CD14-positive monocyte (primary cell): ENCODE measurements around the gene VKORC1L1. TPM values are rescaled to one million over a fixed set of nuclear protein-coding genes. Genes with fewer than 3 reads are reported as not detected.
"Not testable (repeated sequence)": the region's sequence is repeated elsewhere in the genome, so short reads cannot be mapped to it uniquely, and the experiment has no call there.

Source experiments
- DNase-seq, 3 donors: peaks; one replicate each; pipeline ENCODE4 v3.0.0-alpha.2; 2011 to 2022
- H2AFZ ChIP-seq: 2 replicates; pipeline ENCODE4 v1.6.0; 2012; ENCODE audit warnings: mild to moderate bottlenecking, low read depth, low read length, inconsistent platforms; ENCODE audit not compliant: insufficient read depth, poor library complexity, severe bottlenecking
- H3K27ac ChIP-seq, 2 donors: 1 replicate in 1 of 2; 2 replicates in 1 of 2; pipeline ENCODE4 v1.5.1; 2012 to 2013; ENCODE audit warnings: low read length in 2 of 2, control low read depth in 1 of 2, inconsistent platforms in 1 of 2, low read depth in 1 of 2, mild to moderate bottlenecking in 1 of 2
- H3K27me3 ChIP-seq, 2 donors: one replicate each; pipeline versions ENCODE4 v1.6.0 to v1.6.1; 2011 to 2013; ENCODE audit warnings: low read length in 2 of 2; ENCODE audit not compliant: control insufficient read depth in 2 of 2, insufficient read depth in 2 of 2
- H3K36me3 ChIP-seq, 2 donors: replicated peaks in 1 of 2; 1 replicate in 1 of 2; 2 replicates in 1 of 2; pipeline versions ENCODE4 v1.5.1 to v1.6.1; 2012 to 2013; ENCODE audit warnings: low read length in 2 of 2, control low read depth in 1 of 2, inconsistent platforms in 1 of 2, mild to moderate bottlenecking in 1 of 2; ENCODE audit not compliant: insufficient read depth in 2 of 2, control insufficient read depth in 1 of 2
- H3K4me1 ChIP-seq, 2 donors: 1 replicate in 1 of 2; 2 replicates in 1 of 2; pipeline versions ENCODE4 v1.5.1 to v1.6.1; 2012 to 2013; ENCODE audit warnings: low read length in 2 of 2, control low read depth in 1 of 2, inconsistent platforms in 1 of 2, mild to moderate bottlenecking in 1 of 2, moderate library complexity in 1 of 2; ENCODE audit not compliant: insufficient read depth in 2 of 2, control insufficient read depth in 1 of 2
- H3K4me2 ChIP-seq: replicated peaks from 2 replicates; pipeline ENCODE3; 2012; ENCODE audit warnings: low read length, moderate library complexity, mild to moderate bottlenecking; ENCODE audit not compliant: poor library complexity, severe bottlenecking; ENCODE audit errors: extremely low read depth
- H3K4me3 ChIP-seq, 3 experiments: fragments of 200-600 bp in 1 of 3; sonication (generic) in 1 of 3; replicated peaks in 1 of 3; 1 replicate in 2 of 3; 2 replicates in 1 of 3; pipeline ENCODE4 v1.5.1; 2011 to 2013; ENCODE audit warnings: low read length in 3 of 3, mild to moderate bottlenecking in 3 of 3, control low read depth in 2 of 3, low read depth in 2 of 3, inconsistent platforms in 1 of 3, moderate library complexity in 1 of 3
- H3K79me2 ChIP-seq: 2 replicates; pipeline ENCODE4 v1.6.0; 2012; ENCODE audit warnings: mild to moderate bottlenecking, control low read depth, inconsistent platforms, low read length, moderate library complexity; ENCODE audit not compliant: insufficient read depth
- H3K9ac ChIP-seq: 2 replicates; pipeline ENCODE4 v1.6.0; 2017; ENCODE audit warnings: low read length, mild to moderate bottlenecking; ENCODE audit not compliant: insufficient read depth, poor library complexity, severe bottlenecking
- H3K9me3 ChIP-seq, 2 donors: replicated peaks in 1 of 2; 1 replicate in 1 of 2; 2 replicates in 1 of 2; pipeline versions ENCODE4 v1.5.1 to v1.6.1; 2012 to 2013; ENCODE audit warnings: low read length in 2 of 2, control low read depth in 1 of 2; ENCODE audit not compliant: control insufficient read depth in 1 of 2, insufficient read depth in 1 of 2
- H4K20me1 ChIP-seq: 2 replicates; pipeline ENCODE4 v1.6.0; 2012; ENCODE audit warnings: mild to moderate bottlenecking, low read length, control low read depth, moderate library complexity; ENCODE audit not compliant: insufficient read depth
- H3K27ac Mint-ChIP-seq, 7 donors: one replicate each; pipeline ENCODE4 v1.8.0; 2020; ENCODE audit warnings: mild to moderate bottlenecking in 7 of 7, mixed read lengths in 7 of 7, moderate library complexity in 6 of 7, inconsistent platforms in 2 of 7
- H3K27me3 Mint-ChIP-seq, 3 donors: one replicate each; pipeline ENCODE4 v1.8.0; 2021 to 2022; ENCODE audit warnings: low read depth in 3 of 3, mild to moderate bottlenecking in 3 of 3, mixed read lengths in 3 of 3, moderate library complexity in 3 of 3, inconsistent platforms in 1 of 3
- H3K36me3 Mint-ChIP-seq, 2 donors: one replicate each; pipeline ENCODE4 v1.8.0; 2020; ENCODE audit warnings: mixed read lengths in 2 of 2, inconsistent platforms in 1 of 2, mild to moderate bottlenecking in 1 of 2
- H3K4me1 Mint-ChIP-seq: one replicate; pipeline ENCODE4 v1.8.0; 2020; ENCODE audit warnings: mild to moderate bottlenecking, mixed read lengths
- H3K4me3 Mint-ChIP-seq, 2 donors: one replicate each; pipeline ENCODE4 v1.8.0; 2020; ENCODE audit warnings: mild to moderate bottlenecking in 2 of 2, mixed read lengths in 2 of 2, moderate library complexity in 1 of 2
- H3K9me3 Mint-ChIP-seq, 7 donors: one replicate each; pipeline ENCODE4 v1.8.0; 2020 to 2022; ENCODE audit warnings: mixed read lengths in 7 of 7, mild to moderate bottlenecking in 6 of 7, moderate library complexity in 6 of 7, inconsistent platforms in 2 of 7
- WGBS: methylation state at CpG from one replicate; pipeline ENCODE4 v1.1.5; 2013; ENCODE audit warnings: missing lambda C conversion rate; ENCODE audit not compliant: insufficient coverage; 5-methylcytosine and 5-hydroxymethylcytosine counted together
- intact Hi-C, 2 donors: fragments of 100-400 bp; cut with micrococcal nuclease; formaldehyde crosslinking; loops; one replicate each; pipeline versions ENCODE4 v1.15.0 to v1.15.1; 2023
- polyA plus RNA-seq, 3 donors: library from polyadenylated mRNA; depleted of rRNA in 1 of 3; unstranded in 2 of 3; stranded (reverse) in 1 of 3; fragments of 300-500 nt in 2 of 3; fragments of >200 nt in 1 of 3; fragmentation: Illumina TruSeq in 2 of 3; gene quantifications; 1 replicate in 2 of 3; 2 replicates in 1 of 3; pipeline ENCODE4 v1.2.3, GENCODE V29; 2012 to 2021

The VKORC1L1 gene
- polyA plus RNA-seq, 3 donors = 1.9 to 3.2 (median 2.7) TPM

DNA sequence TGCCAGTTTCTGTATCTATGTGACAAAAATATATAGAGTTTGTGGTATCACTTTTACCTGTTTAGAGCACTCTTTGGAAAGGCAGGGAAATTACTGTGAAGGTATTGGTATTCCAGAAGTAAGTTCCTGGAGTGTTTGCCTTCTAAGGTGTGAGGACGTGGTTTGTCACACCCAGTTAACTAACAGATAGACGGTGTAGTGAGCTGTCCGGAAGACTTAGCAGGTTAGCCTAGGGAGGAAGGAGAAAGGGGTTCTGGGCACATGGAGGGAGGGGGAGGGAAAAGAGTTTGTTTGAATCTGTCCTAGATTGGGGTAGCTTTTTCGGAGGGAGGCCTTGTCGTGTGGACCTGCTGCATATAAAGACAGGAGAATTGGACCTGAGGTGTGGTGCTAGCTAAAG lies 7.4 kb downstream of the VKORC1L1 start:
- H3K36me3 ChIP-seq, H3K9ac ChIP-seq, H2AFZ ChIP-seq, H3K27me3 ChIP-seq, H3K4me1 ChIP-seq, H3K27ac Mint-ChIP-seq, intact Hi-C loops, H3K27me3 Mint-ChIP-seq, DNase-seq, H4K20me1 ChIP-seq, H3K9me3 Mint-ChIP-seq, H3K9me3 ChIP-seq, H3K27ac ChIP-seq, H3K4me3 ChIP-seq, H3K4me2 ChIP-seq, H3K4me3 Mint-ChIP-seq: not testable (repeated sequence)
- Mint-ChIP-seq H3K4me1 (peaks cover 11% of the 10 kb centered on the region), H3K36me3 (peaks cover 5 to 19% of the 10 kb centered on the region in 2 donors)
- 92% methylated on average over 3 of the region's 5 CpGs for WGBS
- H3K79me2 ChIP-seq = peaks cover 14% of the 10 kb centered on the region

GRCh38 chr7:65884983-65885382 lies 12.1 kb downstream of the VKORC1L1 start:
- H3K9me3 ChIP-seq, H4K20me1 ChIP-seq, H3K27me3 ChIP-seq, H3K9ac ChIP-seq, H3K4me1 ChIP-seq, H3K27ac ChIP-seq, H3K27me3 Mint-ChIP-seq, DNase-seq, H3K4me3 ChIP-seq, intact Hi-C loops, H3K4me2 ChIP-seq, H2AFZ ChIP-seq, H3K27ac Mint-ChIP-seq, H3K9me3 Mint-ChIP-seq, H3K79me2 ChIP-seq, H3K36me3 ChIP-seq, H3K4me3 Mint-ChIP-seq: not testable (repeated sequence)
- Mint-ChIP-seq H3K36me3 (peaks cover 13 to 26% of the 10 kb centered on the region in 2 donors), H3K4me1 (peaks cover 11% of the 10 kb centered on the region)

GRCh38 chr7:65885533-65885932 lies 12.7 kb downstream of the VKORC1L1 start:
- H3K27me3 Mint-ChIP-seq, intact Hi-C loops, H2AFZ ChIP-seq, H4K20me1 ChIP-seq, H3K4me3 ChIP-seq, H3K4me3 Mint-ChIP-seq, H3K27ac ChIP-seq, H3K27ac Mint-ChIP-seq, H3K9me3 ChIP-seq, H3K79me2 ChIP-seq, H3K4me2 ChIP-seq, H3K9me3 Mint-ChIP-seq, H3K9ac ChIP-seq, DNase-seq, H3K27me3 ChIP-seq, H3K36me3 ChIP-seq, H3K4me1 ChIP-seq: not testable (repeated sequence)
- H3K4me1 Mint-ChIP-seq = peaks cover 11% of the 10 kb centered on the region
- H3K36me3 Mint-ChIP-seq = peaks cover 13 to 31% of the 10 kb centered on the region in 2 donors
- no CpG with 5 or more reads among the region's 3 CpGs for WGBS

DNA sequence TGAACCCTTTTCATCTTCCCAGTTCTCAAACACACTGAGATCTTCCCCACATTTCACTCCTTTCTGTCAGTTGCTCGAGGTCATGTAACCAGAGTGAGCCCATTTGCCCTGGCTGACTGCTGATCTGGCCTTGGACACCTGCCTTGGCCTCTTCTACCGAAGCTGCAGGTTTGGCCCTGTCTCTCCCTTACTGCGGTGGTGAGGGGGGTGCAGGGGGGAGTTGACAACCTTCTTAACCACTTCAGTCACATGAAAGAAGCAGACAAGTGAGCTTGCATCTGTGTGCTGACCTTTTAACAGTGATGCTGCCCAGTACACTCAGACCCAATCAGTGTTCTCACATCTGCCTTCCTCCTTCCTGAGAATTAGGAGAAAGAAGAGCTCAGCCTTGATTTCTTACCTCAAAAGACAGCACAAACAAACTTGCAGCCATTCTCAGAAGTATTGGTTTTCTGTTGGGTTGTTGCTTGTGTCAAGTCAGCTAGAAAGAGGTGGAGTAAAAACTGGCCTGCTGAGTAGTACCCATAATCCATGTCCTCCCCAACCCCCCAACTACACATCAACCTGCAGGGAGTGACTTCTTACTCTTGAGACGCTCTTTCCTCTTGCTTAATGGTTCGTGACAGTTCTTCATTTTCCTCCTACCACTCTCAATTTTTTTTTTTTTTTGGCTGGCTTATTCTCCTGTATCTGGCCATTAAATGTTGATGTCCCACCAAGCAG lies 15.7 kb downstream of the VKORC1L1 start:
- Mint-ChIP-seq H3K4me1 (peaks cover 22% of the 10 kb centered on the region), H3K4me3 (peak overlapping the region in 1 of 2 donors; percentile 39), H3K36me3 (peaks cover 14 to 32% of the 10 kb centered on the region in 2 donors), H3K27ac (peak overlapping the region in 4 of 7 donors; percentile 30 to 83 (median 54))
- Histone ChIP-seq H3K27ac (peak overlapping the region in 1 of 2 donors; percentile 45), H3K4me1 (peaks cover 10 to 13% of the 10 kb centered on the region in 2 donors)
- no CpG with 5 or more reads among the region's 5 CpGs for WGBS
- H3K27me3 ChIP-seq, DNase-seq, intact Hi-C loops, H3K36me3 ChIP-seq, H4K20me1 ChIP-seq, H3K4me3 ChIP-seq, H2AFZ ChIP-seq, H3K27me3 Mint-ChIP-seq, H3K9me3 ChIP-seq, H3K4me2 ChIP-seq, H3K79me2 ChIP-seq, H3K9ac ChIP-seq, H3K9me3 Mint-ChIP-seq: not testable (repeated sequence)
